Colonic mucosa (tissue), 4 donors: ENCODE measurements around the gene EYA4. TPM values are rescaled to one million over a fixed set of nuclear protein-coding genes. Genes with fewer than 3 reads are reported as not detected.

Experiments used
- DNase-seq: peaks from one replicate; pipeline ENCODE4 v3.0.0-alpha.2; 2020
- H3K27ac ChIP-seq: fragments of 200-600 bp; one replicate; pipeline ENCODE4 v1.8.0; 2021
- H3K27me3 ChIP-seq: fragments of 200-600 bp; one replicate; pipeline ENCODE4 v1.8.0; 2021
- H3K36me3 ChIP-seq: fragments of 200-600 bp; one replicate; pipeline ENCODE4 v1.8.0; 2021
- H3K4me1 ChIP-seq: fragments of 200-600 bp; one replicate; pipeline ENCODE4 v1.8.0; 2021; ENCODE audit warnings: mild to moderate bottlenecking
- H3K4me3 ChIP-seq: fragments of 200-600 bp; one replicate; pipeline ENCODE4 v1.8.0; 2021
- H3K9ac ChIP-seq, 2 donors: one replicate each; pipeline ENCODE4 v1.7.0; 2013; ENCODE audit warnings: control low read depth in 2 of 2, low read depth in 2 of 2, low read length in 2 of 2
- H3K9me3 ChIP-seq: fragments of 200-600 bp; one replicate; pipeline ENCODE4 v1.8.0; 2021
- intact Hi-C: fragments of 100-400 bp; cut with DNase I; formaldehyde crosslinking; loops from one replicate; pipeline ENCODE4 v1.14.1; 2022
- total RNA-seq, 2 donors: library from RNA; stranded (reverse); fragmentation: NEBNext Ultra II Directional in 1 of 2; extraction: Animal tissue kit (Norgen Biotek cat#: 25700) in 1 of 2; gene quantifications; one replicate each; pipeline ENCODE4 v1.2.1, GENCODE V29; 2021
- TF ChIP-seq, protein P1 (sequence below): fragments of 200-600 bp; IDR thresholded peaks from one replicate; pipeline ENCODE4 v1.8.0; 2022; ENCODE audit warnings: antibody characterized with exemption, mild to moderate bottlenecking
- donor health status: healthy.
- donor health status: DM: no; HTN: no; CAD: no.
- donor health status: DM: no; HTN: no; CAD: no.

The EYA4 gene
- total RNA-seq, 2 donors from 2014 or later = 0.05 TPM; not detected in 1

- no peaks in the 10 kb centered on the region for H3K36me3 ChIP-seq
- DNase-seq = no peak
- H3K4me1 ChIP-seq = no peaks in the 10 kb centered on the region
- intact Hi-C loops = no loop called here
- H3K9me3 ChIP-seq = no peaks in the 10 kb centered on the region
- TF ChIP-seq, protein P1, sequence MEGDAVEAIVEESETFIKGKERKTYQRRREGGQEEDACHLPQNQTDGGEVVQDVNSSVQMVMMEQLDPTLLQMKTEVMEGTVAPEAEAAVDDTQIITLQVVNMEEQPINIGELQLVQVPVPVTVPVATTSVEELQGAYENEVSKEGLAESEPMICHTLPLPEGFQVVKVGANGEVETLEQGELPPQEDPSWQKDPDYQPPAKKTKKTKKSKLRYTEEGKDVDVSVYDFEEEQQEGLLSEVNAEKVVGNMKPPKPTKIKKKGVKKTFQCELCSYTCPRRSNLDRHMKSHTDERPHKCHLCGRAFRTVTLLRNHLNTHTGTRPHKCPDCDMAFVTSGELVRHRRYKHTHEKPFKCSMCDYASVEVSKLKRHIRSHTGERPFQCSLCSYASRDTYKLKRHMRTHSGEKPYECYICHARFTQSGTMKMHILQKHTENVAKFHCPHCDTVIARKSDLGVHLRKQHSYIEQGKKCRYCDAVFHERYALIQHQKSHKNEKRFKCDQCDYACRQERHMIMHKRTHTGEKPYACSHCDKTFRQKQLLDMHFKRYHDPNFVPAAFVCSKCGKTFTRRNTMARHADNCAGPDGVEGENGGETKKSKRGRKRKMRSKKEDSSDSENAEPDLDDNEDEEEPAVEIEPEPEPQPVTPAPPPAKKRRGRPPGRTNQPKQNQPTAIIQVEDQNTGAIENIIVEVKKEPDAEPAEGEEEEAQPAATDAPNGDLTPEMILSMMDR = no peak
- H3K9ac ChIP-seq = no peak overlapping the region
- H3K4me3 ChIP-seq = no peak overlapping the region
- no peak overlapping the region for H3K27ac ChIP-seq
- no peaks in the 10 kb centered on the region for H3K27me3 ChIP-seq
These were observed 11.1 kb upstream of the EYA4 start for GRCh38 chr6:133230052-133230451.

DNA sequence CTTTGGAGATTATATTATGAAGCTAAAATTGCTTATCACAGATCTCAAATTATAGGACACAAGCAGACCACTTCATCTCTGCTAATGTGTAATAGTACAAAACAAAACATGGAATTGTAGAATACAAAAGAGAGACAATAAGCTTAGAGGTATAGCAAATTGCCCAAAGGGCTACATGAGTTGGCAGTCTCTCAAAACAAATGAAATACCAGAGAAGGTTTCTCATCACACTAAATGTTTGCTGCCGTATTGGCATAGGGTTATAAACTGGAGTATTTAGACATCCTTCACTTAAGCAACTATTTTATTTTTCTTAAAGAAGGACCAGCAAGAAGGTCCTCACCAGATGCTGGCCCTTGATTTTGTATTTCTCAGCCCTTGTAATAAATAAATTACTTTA is 5.9 kb upstream of the EYA4 start:
- TF ChIP-seq, protein P1 = no peak
- H3K9me3 ChIP-seq = no peaks in the 10 kb centered on the region
- no peak overlapping the region for H3K27ac ChIP-seq
- no peak overlapping the region for H3K9ac ChIP-seq
- intact Hi-C loops = no loop called here
- no peak overlapping the region for H3K4me3 ChIP-seq
- no peaks in the 10 kb centered on the region for H3K36me3 ChIP-seq
- peaks cover 8% of the 10 kb centered on the region for H3K27me3 ChIP-seq
- DNase-seq = no peak
- H3K4me1 ChIP-seq = no peaks in the 10 kb centered on the region

DNA sequence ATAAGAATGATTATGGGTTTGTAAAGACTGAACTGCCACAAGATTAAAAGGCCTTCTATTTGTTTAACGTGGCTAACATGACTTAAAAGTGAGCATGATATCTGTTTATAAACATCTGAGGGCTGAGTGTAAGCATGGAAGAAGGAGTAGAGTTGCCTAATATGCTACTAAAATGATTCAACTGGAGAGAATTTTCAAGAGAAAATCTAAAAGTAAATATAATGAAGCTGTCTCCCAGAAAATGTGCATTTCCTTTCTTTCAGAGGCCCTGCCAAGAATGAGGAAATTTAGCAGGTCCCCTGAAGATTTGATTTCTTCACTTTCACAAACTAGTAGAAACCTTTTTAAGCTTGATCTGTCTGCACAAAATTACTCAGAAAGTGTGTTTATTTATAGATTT is 4.2 kb upstream of the EYA4 start:
- Histone ChIP-seq H3K27me3 (peaks cover 25% of the 10 kb centered on the region), H3K4me3 (no peak overlapping the region), H3K36me3 (no peaks in the 10 kb centered on the region), H3K9me3 (no peaks in the 10 kb centered on the region), H3K9ac (no peak overlapping the region), H3K4me1 (no peaks in the 10 kb centered on the region), H3K27ac (no peak overlapping the region)
- intact Hi-C loops = no loop called here
- no peak for DNase-seq
- TF ChIP-seq, protein P1 = no peak

- no peak for DNase-seq
- Histone ChIP-seq H3K4me3 (peak overlapping the region; percentile 9), H3K9me3 (no peaks in the 10 kb centered on the region), H3K36me3 (no peaks in the 10 kb centered on the region), H3K4me1 (no peaks in the 10 kb centered on the region), H3K27me3 (peaks cover 43% of the 10 kb centered on the region), H3K9ac (no peak overlapping the region), H3K27ac (no peak overlapping the region)
- TF ChIP-seq, protein P1 = no peak
- intact Hi-C loops = no loop called here
These were observed 559 bp upstream of the EYA4 start for GRCh38 chr6:133240511-133241085.

DNA sequence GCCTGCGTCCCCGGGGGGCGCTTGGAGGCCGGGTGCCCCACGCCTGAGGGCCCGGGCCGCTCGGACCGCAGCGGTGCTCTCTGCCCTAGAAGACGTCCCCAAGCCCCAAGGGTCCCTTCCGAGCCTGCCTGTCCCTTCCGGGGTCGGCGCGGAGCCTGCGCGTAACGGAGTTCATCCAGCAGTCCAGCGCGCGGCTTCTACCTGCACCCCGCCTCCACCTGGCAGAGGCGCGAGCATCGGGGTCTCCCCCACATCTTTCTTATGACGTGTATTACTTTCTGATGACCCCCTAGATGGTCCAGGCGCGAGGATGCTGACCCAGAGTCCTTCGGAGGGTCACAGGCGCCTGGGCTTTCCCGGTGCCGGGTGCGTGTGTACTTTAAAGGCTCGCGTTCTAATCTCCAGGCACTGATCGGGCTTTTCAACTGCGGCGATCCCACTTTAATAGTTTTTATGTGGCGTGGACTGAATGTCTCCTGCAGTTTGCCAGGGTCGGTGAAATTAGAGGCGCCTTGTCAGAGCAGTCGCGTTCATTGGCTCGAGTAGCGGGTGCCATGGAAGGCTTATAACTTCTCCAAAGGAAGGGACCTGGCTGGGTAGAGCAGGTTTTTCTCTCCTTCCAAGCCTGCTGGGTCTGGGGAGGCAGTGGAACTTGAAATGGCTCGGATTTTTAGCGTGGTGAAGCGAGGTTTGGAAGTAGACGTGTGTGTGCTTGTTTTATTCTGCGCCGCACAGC is 912 bp downstream of the EYA4 start:
- TF ChIP-seq, protein P1 = no peak
- no peak overlapping the region for H3K9ac ChIP-seq
- H3K4me1 ChIP-seq = no peaks in the 10 kb centered on the region
- H3K4me3 ChIP-seq = peak overlapping the region; percentile 9
- H3K27me3 ChIP-seq = peaks cover 49% of the 10 kb centered on the region
- no peak for DNase-seq
- no peak overlapping the region for H3K27ac ChIP-seq
- intact Hi-C loops = no loop called here
- H3K9me3 ChIP-seq = no peaks in the 10 kb centered on the region
- no peaks in the 10 kb centered on the region for H3K36me3 ChIP-seq
